HL-60 (cell line): ENCODE results near the gene SFXN5.

Experiments
- DNase-seq, 2 experiments: peaks; one replicate each; pipeline ENCODE4 v3.0.0-alpha.2; 2010 to 2020; ENCODE audit warnings: low read depth in 1 of 2, low spot score in 1 of 2
- H3K27ac ChIP-seq: fragments of 250-450 bp; sonication (Bioruptor Pico); replicated peaks from 2 replicates; pipeline ENCODE4 v1.5.1; 2020; ENCODE audit warnings: mild to moderate bottlenecking, moderate library complexity
- H3K27me3 ChIP-seq: fragments of 250-450 bp; sonication (Bioruptor Pico); 2 replicates; pipeline ENCODE4 v1.5.1; 2021; ENCODE audit warnings: mild to moderate bottlenecking, moderate library complexity; ENCODE audit not compliant: insufficient read depth, poor library complexity, severe bottlenecking
- H3K4me3 ChIP-seq: replicated peaks from 2 replicates; pipeline ENCODE4 v1.5.1; 2011; ENCODE audit warnings: mild to moderate bottlenecking, control low read depth, low read length; ENCODE audit not compliant: insufficient read depth
- CTCF ChIP-seq: IDR thresholded peaks from one replicate; pipeline ENCODE4 v1.5.1; 2011; ENCODE audit warnings: low read length, control low read depth, inconsistent platforms; ENCODE audit not compliant: insufficient read depth
- GABPA ChIP-seq: IDR thresholded peaks from 2 replicates; pipeline ENCODE4 v1.6.1; 2012; ENCODE audit warnings: low read depth
- POLR2AphosphoS5 ChIP-seq: IDR thresholded peaks from 2 replicates; pipeline ENCODE4 v1.6.1; 2012; ENCODE audit warnings: low read depth
- REST ChIP-seq: IDR thresholded peaks from 2 replicates; pipeline ENCODE4 v1.6.1; 2012; ENCODE audit warnings: low read depth; ENCODE audit not compliant: insufficient replicate concordance
- SPI1 ChIP-seq: IDR thresholded peaks from 2 replicates; pipeline ENCODE4 v1.6.1; 2012; ENCODE audit warnings: low read depth, mild to moderate bottlenecking, borderline replicate concordance

Gene SFXN5

DNA sequence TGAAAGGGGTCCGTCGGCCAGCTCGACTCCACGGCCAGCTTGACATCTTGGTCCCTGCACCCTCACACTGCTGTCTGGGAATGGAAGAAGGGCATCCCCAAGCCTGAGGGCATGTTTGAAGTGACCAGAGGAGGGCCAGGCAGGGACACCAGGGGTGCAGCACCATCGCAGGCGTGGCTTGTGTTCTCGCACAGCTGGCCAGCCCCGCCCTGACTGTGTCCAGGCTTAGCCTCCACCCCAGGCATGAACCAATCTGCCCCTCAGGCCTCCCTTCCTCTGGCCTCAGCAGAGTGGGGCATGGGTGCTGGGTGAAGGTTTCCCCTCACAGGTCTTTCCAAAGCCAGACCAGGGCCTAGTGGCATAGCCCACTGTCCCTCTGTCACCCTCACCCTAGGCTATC is 129.2 kb downstream of the SFXN5 start:
- Histone ChIP-seq H3K27me3 (no peaks in the 10 kb centered on the region), H3K27ac (no peak overlapping the region), H3K4me3 (no peak overlapping the region)
- no peak for DNase-seq
- TF ChIP-seq CTCF (no peak), POLR2AphosphoS5 (no peak), GABPA (no peak), REST (no peak)

- Histone ChIP-seq H3K4me3 (no peak overlapping the region), H3K27me3 (no peaks in the 10 kb centered on the region), H3K27ac (no peak overlapping the region)
- no peak for TF ChIP-seq SPI1
- TF ChIP-seq GABPA: no peak
- TF ChIP-seq CTCF: no peak
- no peak for TF ChIP-seq POLR2AphosphoS5
- TF ChIP-seq REST: no peak
- DNase-seq: no peak
These were observed 130.7 kb downstream of the SFXN5 start for GRCh38 chr2:72940786-72941185.

DNA sequence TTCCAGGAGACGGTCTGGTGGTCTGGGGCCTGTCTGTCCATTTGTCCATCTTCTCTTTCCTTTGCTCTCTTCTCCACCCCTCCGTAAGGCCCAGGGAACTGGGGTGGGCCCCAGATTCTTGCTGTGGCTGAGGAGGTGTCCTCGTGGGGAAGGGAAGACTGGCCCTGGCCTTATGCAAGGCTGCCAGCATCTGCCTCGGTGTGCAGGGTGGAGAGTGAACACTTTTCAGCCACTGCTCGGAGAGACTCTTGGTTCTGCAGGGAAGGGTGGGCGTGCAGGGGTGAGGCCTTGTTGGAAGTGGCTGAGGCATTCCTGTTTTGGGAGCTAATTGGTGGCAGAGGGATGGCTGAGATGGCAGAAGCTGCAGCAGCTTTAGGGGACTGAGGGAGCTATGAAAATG is 131.2 kb downstream of the SFXN5 start:
- no peak overlapping the region for H3K27ac ChIP-seq
- TF ChIP-seq SPI1 (no peak), CTCF (no peak), POLR2AphosphoS5 (no peak), GABPA (no peak), REST (no peak)
- H3K4me3 ChIP-seq: no peak overlapping the region
- no peak for DNase-seq
- no peaks in the 10 kb centered on the region for H3K27me3 ChIP-seq
